ENCODE data around the gene STAB2.

The STAB2 gene

GRCh38 chr12:103734863-103735262, 147.8 kb downstream of the STAB2 start:
- TF ChIP-seq CTCF (IDR thresholded peaks at IDR 0.05; ENCODE audit: low read depth, low read length, poor library complexity, severe bottlenecking) = no peak
- no peak for TF ChIP-seq EZH2phosphoT487 (IDR thresholded peaks at IDR 0.05; ENCODE audit: borderline replicate concordance, low read length)
- no peaks in the 10 kb centered on the region for H3F3A ChIP-seq (ENCODE audit: control insufficient read depth, insufficient read depth)
- no peaks in the 10 kb centered on the region for H3K4me1 ChIP-seq (ENCODE audit: control insufficient read depth, low read length)
- no peaks in the 10 kb centered on the region for H4K20me1 ChIP-seq (ENCODE audit: control insufficient read depth, insufficient read depth, low read depth, low read length)
- no peaks in the 10 kb centered on the region for H3K9me3 ChIP-seq (ENCODE audit: control insufficient read depth, insufficient read depth, low read length)
- no peaks in the 10 kb centered on the region for H3K9me2 ChIP-seq (replicated peaks; ENCODE audit: control insufficient read depth, low read length)
- H3K79me2 ChIP-seq (ENCODE audit: control insufficient read depth, low read length) = no peaks in the 10 kb centered on the region
- no peaks in the 10 kb centered on the region for H3K36me3 ChIP-seq (ENCODE audit: control insufficient read depth, low read length)
- no peak overlapping the region for H3K4me2 ChIP-seq (ENCODE audit: low read length)
- no peak overlapping the region for H3K4me3 ChIP-seq (ENCODE audit: low read length)
- peaks cover 3% of the 10 kb centered on the region; the same call in 1 of the 2 replicates for H3K27me3 ChIP-seq (ENCODE audit: control insufficient read depth, low read length)
- no peak overlapping the region for H3K27ac ChIP-seq (ENCODE audit: low read depth, low read length)

GRCh38 chr12:103735291-103735690, 148.2 kb downstream of the STAB2 start:
- no peak for TF ChIP-seq CTCF (IDR thresholded peaks at IDR 0.05; ENCODE audit: low read depth, low read length, poor library complexity, severe bottlenecking)
- TF ChIP-seq EZH2phosphoT487 (IDR thresholded peaks at IDR 0.05; ENCODE audit: borderline replicate concordance, low read length) = no peak
- Histone ChIP-seq H3K27ac (ENCODE audit: low read depth, low read length) (no peak overlapping the region), H3K9me3 (ENCODE audit: control insufficient read depth, insufficient read depth, low read length) (no peaks in the 10 kb centered on the region), H3K9me2 (replicated peaks; ENCODE audit: control insufficient read depth, low read length) (no peaks in the 10 kb centered on the region), H3K4me1 (ENCODE audit: control insufficient read depth, low read length) (no peaks in the 10 kb centered on the region), H3K4me2 (ENCODE audit: low read length) (no peak overlapping the region), H3K4me3 (ENCODE audit: low read length) (no peak overlapping the region), H4K20me1 (ENCODE audit: control insufficient read depth, insufficient read depth, low read depth, low read length) (no peaks in the 10 kb centered on the region), H3K36me3 (ENCODE audit: control insufficient read depth, low read length) (no peaks in the 10 kb centered on the region), H3K27me3 (ENCODE audit: control insufficient read depth, low read length) (peaks cover 3% of the 10 kb centered on the region; the same call in 1 of the 2 replicates), H3K79me2 (ENCODE audit: control insufficient read depth, low read length) (no peaks in the 10 kb centered on the region), H3F3A (ENCODE audit: control insufficient read depth, insufficient read depth) (no peaks in the 10 kb centered on the region)

- no peaks in the 10 kb centered on the region for H3K9me3 ChIP-seq (ENCODE audit: control insufficient read depth, insufficient read depth, low read length)
- H3K4me3 ChIP-seq (ENCODE audit: low read length) = no peak overlapping the region
- TF ChIP-seq CTCF (IDR thresholded peaks at IDR 0.05; ENCODE audit: low read depth, low read length, poor library complexity, severe bottlenecking) = no peak
- TF ChIP-seq EZH2phosphoT487 (IDR thresholded peaks at IDR 0.05; ENCODE audit: borderline replicate concordance, low read length) = no peak
- peaks cover 3% of the 10 kb centered on the region; the same call in 1 of the 2 replicates for H3K27me3 ChIP-seq (ENCODE audit: control insufficient read depth, low read length)
- no peaks in the 10 kb centered on the region for H3K9me2 ChIP-seq (replicated peaks; ENCODE audit: control insufficient read depth, low read length)
- no peak overlapping the region for H3K27ac ChIP-seq (ENCODE audit: low read depth, low read length)
- no peaks in the 10 kb centered on the region for H3K4me1 ChIP-seq (ENCODE audit: control insufficient read depth, low read length)
- H3K4me2 ChIP-seq (ENCODE audit: low read length) = no peak overlapping the region
- H4K20me1 ChIP-seq (ENCODE audit: control insufficient read depth, insufficient read depth, low read depth, low read length) = no peaks in the 10 kb centered on the region
- H3F3A ChIP-seq (ENCODE audit: control insufficient read depth, insufficient read depth) = no peaks in the 10 kb centered on the region
- no peaks in the 10 kb centered on the region for H3K79me2 ChIP-seq (ENCODE audit: control insufficient read depth, low read length)
- no peaks in the 10 kb centered on the region for H3K36me3 ChIP-seq (ENCODE audit: control insufficient read depth, low read length)
Measured at GRCh38 chr12:103736572-103736971, 149.5 kb downstream of the STAB2 start.

Measured in DOHH2 (cell line).